GM21619 (cell line): ENCODE results near the gene MARCHF10.
"Not testable (repeated sequence)": the region's sequence is repeated elsewhere in the genome, so short reads cannot be mapped to it uniquely, and the experiment has no call there.

Experiments used
- ATAC-seq: cut with Tn5 transposase; IDR thresholded peaks from one replicate; pipeline ENCODE4 v1.9.1; 2021; ENCODE audit not compliant: unreplicated experiment

The MARCHF10 gene, protein sequence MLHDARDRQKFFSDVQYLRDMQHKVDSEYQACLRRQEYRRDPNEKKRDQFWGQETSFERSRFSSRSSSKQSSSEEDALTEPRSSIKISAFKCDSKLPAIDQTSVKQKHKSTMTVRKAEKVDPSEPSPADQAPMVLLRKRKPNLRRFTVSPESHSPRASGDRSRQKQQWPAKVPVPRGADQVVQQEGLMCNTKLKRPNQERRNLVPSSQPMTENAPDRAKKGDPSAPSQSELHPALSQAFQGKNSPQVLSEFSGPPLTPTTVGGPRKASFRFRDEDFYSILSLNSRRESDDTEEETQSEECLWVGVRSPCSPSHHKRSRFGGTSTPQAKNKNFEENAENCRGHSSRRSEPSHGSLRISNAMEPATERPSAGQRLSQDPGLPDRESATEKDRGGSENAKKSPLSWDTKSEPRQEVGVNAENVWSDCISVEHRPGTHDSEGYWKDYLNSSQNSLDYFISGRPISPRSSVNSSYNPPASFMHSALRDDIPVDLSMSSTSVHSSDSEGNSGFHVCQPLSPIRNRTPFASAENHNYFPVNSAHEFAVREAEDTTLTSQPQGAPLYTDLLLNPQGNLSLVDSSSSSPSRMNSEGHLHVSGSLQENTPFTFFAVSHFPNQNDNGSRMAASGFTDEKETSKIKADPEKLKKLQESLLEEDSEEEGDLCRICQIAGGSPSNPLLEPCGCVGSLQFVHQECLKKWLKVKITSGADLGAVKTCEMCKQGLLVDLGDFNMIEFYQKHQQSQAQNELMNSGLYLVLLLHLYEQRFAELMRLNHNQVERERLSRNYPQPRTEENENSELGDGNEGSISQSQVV

DNA sequence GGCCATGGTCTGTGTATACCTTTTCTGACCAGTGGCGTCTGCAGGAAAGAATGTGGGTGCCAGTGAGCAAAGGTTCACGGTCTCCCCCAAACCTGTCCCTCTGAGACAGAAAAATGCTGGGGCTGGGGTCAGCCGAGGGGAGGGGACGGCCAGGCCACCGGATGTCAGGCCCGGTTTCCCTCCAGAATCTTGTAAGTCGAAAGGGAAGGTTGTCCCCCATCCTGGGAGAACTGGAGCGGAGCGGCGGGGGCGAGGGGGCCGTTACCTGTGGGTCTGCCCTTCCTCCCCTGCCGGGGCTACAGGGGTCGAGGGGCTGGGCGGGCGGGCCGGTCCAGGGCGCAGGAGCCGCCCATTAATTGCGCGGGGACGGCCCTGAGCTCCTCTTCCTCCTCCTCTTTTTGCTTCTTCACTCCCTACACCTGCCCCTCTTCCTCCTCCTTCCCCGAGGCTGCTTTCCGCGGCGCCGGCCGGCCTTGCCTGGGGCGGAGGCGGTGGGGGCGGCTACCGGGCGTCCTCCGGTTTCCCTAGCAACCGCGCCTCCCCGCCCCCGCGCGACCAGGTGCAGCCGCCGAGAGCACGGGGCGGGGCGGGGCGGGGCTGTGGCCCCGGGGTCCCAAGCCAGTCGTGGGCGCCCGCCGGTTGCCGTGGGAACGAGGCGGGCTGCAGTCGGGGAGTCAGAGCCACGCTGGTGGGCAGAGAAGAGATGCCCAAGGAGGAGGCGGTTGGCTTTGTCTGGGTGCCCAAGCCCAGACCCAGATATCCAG is at the start of gene MARCHF10:
Gene MARCHF10, minus strand, starts transcription at position 503 of the 764 bp plus-strand sequence. CDS start 6,579 bp downstream, outside the sequence.
- ATAC-seq: no peak

DNA sequence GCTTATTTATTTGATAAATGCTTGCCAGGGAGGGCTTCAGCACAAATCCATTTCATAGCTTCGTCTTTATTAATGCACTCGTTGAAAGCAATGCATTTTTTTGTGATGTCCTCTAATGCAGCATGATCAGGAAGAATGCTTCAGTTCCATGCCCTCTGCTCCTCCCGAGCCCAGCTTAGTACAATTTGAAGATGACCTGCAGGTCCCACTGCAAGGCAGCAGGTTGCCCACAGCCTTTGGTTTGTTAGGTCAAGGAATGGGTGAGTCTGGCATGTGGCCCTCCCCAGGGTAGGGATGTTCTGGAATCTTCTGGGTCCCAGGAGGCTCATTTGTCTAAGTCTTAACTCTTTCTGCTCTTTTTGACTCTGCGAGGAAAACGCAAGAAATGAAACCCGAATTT is 49.4 kb upstream of the MARCHF10 start:
- ATAC-seq: no peak

DNA sequence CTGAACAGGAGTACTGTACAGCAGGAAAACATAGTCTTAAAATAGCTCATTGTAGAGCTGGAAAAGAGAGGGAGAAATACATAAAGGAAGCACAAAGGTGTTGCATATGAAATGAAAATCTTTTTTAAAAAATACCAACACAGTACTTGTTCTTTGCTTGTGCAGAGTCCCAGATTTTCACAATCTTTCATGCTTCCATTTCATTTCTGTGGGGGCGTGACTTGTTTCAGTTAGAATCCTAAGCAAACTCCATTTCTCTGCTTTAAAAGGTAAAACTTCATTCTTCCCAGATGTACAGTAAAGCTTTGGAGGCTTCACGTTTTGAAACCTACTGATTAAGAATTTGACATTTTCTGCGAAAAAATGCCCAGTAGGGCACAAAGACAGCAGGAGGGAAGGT is 48.5 kb upstream of the MARCHF10 start:
- ATAC-seq: no peak

DNA sequence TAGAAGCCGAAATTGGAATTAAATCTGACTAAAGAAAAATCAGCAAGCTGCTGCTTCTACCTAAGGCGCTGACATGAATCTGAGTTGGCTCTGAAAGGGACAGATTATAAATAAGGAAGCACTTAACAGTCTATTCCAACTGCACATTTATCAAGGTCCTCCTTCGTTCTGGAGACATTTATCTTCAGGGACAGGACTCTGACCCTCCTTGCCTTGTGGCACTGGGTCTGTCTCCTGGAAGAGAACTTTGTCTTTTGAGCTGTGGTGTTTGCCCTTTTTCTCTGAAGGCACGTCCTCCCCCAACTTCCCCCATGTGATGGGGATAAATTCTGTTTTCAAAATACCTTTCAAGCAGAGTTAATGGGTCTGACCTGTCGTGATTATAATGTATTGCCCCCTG is 47.0 kb upstream of the MARCHF10 start:
- ATAC-seq: no peak

DNA sequence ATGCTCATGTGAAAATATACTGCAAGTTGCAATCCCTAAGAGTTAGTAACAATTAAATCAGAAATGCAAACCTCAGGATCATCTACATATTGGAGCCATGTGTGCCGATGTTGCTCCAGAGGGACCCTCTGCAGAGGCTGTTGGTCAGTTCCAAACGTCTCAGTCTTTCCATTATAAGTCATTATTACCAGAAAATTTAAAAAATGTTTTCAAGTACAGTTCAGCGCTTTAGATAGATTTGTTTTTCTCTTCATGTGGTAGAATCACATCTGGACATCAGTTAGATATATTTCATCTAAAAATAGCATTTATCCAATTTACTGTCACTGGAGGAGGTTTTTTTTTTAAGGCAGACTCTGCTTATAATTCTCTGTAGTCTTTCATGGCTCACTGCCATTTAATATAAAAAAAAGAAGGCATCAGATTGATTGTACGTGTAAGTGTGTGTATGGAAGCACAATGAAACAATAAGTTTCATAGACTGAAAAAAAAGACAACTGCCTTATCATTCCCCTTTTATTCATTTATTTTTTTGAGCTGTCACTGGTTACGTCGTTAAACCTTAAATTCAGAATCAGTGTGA is 46.1 kb upstream of the MARCHF10 start:
- no peak for ATAC-seq

DNA sequence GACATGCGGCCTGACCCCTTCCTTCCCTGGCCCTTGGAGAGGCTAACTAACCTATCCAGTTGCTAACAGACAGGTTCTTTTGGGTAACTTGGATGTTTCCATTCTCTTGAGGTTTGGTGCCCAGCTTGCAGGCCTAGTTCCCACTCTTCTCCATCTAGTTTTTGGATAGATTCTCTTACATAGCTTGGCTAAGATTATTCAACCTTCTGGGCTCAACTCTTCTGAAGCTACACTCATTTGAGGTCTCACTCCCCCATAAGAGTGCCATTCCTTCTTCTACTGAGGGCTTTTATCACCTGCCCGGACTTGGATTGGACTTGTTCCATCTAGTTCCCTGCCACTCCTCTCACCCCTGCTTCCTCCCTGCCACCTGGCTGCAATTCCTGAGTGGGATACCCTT is 44.1 kb upstream of the MARCHF10 start:
- ATAC-seq: no peak

DNA sequence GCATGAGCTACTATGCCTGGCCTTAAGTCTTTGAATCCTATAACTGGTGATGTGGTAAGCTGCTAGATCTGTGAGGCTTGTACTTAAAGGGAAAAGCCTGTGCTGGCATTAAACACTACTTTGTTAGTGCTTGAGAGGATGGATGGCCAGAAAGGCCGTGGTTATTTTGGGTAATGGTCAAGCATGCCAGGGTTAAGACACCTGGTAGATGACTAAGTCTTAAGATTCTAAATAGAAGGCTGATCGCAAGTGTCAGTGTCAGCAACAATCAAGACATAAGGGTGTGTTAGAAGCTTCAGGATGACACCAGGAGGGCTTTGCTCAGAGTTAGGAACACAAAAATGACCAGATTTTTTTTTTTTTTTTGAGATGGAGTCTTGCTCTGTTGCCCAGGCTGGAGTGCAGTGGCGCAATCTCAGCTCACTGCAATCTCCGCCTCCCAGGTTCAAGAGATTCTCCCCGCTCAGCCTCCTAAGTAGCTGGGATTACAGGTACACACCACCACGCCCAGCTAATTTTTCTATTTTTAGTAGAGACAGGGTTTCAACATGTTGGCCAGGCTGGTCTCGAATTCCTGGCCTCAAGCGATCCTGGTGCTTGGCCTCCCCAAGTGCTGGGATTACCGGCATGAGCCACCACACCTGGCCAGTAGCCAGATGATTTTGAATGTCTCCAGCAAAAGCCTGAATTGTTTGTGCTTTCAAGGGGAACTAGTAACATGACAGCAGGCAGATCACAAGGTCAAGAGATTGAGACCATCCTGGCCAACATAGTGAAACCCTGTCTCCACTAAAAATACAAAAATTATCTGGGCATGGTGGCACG is 41.7 kb upstream of the MARCHF10 start:
- not testable (repeated sequence) for ATAC-seq

DNA sequence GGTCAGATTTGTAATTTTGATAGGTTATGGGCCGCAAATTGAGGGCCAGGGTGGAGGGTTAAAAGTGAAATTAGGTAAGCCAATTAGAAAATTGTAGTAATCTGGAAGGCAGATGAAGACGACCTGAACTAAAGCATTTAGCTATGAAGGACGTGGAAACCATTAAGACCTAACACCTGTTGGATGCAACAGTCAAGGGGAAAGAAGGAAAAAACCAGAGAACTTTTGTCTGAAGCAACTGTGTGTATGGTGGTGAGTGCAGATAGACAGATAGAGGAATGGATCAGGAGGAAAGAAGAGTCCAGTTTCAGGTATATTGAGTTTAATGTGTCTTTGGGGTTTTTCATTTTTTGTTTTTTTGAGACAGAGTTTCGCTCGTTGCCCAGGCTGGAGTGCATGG is 40.2 kb upstream of the MARCHF10 start:
- no peak for ATAC-seq

DNA sequence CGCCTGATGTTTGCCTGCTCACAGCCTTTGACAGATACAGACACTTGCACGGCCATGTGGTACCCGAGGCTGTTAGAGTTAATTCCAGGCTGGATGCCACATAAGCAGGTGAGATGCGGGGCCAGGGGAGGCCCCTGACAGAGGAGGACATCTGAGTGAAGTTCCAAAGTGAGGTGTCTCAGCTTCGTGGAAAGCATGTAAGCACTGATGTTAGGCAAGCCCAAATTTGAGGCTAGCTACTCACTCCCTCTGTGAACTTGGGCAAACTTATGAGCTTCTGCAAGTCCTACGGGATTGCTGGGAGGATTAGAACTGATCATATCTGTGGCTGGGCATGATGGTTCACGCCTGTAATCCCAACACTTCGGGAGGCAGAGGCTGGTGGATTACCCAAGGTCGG is 39.3 kb upstream of the MARCHF10 start:
- no peak for ATAC-seq

DNA sequence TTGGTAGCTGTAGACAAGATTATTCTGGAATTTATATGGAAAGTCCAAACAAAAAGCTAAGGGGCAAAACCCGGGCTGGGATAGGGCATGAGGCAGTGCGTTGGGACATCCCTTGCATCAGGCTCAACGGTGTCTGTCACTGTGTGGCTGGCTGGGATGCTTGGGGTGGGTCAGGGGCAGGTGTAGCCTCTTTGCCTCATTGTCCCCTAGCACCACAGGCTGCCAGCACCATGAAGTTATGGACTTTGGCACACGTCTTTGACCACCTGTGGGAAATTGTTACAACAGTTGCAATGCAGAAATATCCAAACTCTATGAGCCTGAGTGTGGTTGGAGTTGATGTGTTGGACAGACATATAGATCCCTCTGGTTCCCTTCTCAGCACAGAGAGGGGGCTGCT is 32.8 kb upstream of the MARCHF10 start:
- ATAC-seq: no peak

DNA sequence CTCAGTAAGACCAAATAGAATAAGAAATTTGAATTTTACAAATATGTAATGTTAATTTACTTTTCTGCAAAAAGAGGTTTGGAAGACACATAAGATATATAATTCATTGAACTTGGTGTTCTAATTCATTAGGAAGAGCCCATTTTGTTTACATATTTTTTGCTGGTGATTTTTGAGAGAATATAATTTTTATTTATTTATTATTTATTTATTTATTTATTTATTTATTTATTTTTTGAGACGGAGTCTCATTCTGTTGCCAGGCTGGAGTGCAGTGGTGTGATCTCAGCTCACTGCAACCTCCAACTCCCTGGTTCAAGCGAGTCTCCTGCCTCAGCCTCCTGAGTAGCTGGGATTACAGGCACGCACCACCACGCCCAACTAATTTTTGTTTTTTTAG is 25.7 kb upstream of the MARCHF10 start:
- ATAC-seq: not testable (repeated sequence)

DNA sequence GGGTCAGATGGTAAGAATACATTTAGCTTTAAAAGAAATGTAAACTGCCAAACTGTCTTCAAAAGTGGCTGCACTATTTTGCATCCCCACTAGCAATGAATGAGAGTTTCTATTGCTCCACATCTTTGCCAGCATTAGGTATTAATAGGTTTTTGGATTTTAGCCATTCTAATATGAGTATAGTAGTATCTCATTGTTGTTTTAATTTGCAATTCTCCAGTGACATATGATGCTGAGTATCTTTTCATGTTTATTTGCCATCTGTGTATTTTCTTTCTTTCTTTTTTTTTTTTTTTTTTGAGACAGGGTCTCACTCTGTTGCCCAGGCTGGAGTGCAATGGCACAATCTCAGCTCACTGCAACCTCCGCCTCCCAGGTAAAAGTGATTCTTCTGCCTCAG is 24.3 kb upstream of the MARCHF10 start:
- ATAC-seq: no peak

DNA sequence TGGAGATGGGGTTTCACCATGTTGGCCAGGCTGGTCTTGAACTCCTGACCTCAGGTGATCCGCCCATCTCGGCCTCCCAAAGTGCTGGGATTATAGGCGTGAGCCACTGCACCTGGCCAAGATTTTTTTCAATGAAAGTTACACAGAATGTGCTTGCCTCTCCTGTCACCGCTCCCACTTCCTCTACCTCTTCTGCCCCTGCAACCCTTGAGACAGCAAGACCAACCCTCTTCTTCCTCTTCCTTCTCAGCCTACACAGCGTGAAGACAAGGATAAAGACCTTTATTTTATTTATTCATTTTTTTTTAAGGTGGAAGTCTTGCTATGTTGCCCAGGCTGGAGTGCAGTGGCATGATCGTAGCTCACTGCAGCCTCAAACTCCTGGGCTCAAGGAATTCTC is 23.0 kb upstream of the MARCHF10 start:
- ATAC-seq: not testable (repeated sequence)

DNA sequence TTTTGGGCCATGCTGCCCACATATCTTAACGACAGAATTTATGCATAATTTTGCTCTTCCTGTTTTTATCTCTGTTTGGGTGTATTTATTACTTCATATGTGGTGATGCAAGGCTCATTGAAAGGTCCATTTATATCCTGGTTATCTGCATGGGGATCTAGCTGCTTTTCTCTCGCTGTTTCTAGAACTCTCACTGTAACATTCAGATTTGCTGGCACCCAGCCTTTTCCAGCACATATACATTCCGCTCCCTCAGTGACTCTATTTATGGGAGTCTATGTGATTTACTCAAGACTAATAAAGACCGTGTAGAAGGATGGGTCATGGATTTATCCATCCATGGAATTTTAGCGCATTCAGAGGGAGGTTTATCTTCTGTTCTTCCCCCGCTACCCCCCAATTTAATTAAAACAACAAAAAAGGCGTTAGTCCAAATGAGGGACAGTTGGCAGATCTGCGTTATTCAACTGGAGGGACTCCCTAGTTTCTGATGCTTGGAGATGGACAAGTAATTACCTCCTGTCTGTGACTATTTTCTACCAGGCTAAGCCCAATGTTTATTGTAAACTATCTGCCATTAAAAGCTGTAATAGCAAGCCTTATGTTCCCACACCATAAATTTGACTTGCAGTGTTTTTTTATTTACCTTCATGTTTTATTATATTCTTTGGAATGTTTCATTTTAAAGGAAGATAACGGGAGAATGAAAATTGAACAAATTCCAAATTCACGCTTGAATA is 19.8 kb upstream of the MARCHF10 start:
- no peak for ATAC-seq

DNA sequence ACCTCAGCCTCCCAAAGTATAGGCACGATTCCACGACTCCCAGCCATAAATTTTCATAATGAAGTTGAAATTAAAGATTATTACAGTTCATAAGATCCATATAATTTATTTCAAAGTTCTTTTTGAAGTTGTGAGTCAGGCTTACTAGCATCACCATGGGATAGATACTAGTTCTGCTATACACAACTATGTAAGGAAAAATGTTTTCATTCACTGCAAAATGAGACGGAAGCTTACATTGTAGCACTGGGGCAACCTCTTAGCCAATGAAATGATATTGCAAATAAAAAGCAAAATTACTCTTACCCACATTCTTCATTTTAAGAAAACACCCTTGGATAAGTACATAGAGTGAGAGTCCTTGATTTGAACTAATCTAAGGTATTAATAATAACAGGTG is 18.8 kb upstream of the MARCHF10 start:
- ATAC-seq: no peak

DNA sequence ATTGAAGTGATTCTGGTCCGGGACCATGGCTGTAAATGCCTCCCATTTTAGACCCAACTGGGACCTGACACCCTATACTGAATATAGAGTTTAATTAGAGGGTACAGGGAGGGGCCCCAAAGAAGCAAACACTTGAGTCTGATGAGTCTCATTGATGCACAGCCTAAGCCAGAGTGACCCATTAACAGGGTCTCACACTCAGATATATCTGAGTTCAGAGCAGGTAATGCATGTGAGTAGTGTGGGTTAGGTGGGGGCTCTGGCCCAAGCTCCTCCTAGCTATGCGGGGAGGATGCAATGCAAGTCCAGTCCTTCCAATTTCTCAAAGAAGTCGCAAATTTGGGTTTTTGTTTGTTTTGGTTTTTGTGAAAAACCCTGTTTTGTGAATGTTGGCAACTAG is 17.1 kb upstream of the MARCHF10 start:
- no peak for ATAC-seq

DNA sequence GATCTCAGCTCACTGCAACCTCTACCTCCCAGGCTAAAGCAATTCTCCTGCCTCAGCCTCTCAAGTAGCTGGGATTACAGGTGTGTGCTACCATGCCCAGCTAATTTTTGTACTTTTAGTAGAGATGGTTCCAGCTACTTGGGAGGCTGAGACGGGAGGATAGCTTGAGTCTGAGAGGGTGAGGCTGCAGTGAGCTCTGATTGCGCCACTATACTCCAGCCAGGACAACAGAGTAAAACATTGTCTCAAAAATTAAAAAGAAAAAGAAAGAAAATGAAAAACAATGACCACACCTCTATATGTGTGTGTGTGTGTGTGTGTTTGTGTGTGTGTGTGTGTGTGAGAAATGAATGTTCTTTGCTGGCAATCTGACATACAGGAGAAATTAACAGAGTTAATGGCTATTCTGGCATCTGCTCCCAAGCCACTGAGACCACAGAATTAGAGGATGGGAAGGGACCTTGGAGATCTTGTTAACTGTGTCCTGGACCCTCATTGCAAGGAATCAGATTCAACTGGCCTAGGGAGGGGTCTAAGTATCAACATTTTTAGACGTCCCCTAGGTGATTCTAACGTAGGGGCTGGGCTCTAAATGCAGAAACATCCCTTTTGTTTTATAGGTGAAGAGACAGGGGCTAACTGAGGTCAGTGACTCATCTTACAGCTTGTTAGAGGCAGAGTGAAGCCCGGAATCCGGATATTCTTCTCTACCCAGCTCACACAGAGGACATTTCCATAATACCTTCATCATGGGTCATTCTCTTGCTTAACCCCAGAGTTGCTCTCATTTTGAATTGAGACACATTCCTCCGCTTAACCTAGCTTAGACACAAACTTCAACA is 16.4 kb upstream of the MARCHF10 start:
- ATAC-seq: no peak

DNA sequence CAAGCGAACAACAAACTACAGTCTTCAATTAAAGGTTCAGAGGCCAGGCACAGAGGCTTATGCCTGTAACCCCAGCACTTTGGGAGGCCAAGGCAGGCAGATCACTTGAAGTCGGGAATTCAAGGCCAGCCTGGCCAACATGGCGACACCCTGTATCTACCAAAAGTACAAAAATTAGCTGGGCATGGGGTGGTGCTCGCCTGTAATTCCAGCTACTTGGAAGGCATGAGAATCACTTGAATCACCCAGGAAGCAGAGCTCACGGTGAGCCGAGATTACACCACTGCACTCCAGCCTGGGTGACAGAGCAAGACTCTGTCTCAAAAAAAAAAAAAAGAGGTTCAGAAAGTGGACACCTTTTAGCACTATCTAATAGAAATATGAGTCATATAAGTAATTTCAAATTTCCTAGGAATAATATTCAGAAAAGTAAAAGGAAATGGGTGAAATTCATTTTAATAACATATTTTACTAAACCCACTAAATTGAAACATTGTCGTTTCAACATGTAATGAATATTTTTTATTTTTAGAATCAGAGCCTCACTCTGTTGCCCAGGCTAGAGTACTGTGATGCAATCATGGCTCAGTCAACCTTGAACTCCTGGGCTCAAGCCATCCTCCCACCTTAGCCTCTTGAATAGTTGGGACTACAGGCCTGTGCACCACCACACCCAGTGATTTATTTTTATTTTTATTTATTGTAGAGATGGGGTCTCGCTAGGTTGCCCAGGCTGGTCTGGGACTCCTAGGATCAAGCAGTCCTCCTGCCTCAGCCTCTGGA is 15.2 kb upstream of the MARCHF10 start:
- ATAC-seq: no peak
